K562 (cell line): ENCODE results near the gene NDUFS5. TPM values are rescaled to one million over a fixed set of nuclear protein-coding genes. Genes with fewer than 3 reads are reported as not detected.

Source experiments
- CAMTA2 ChIP-seq: fragments of 250-450 bp; sonication (Bioruptor Pico); conservative IDR thresholded peaks from 2 replicates; pipeline ENCODE4 v1.5.1; 2022
- CBX2 ChIP-seq: fragments of 200-600 bp; sonication (generic); IDR thresholded peaks from one replicate; pipeline ENCODE4 v1.6.1; 2012; ENCODE audit warnings: mild to moderate bottlenecking, low read length, inconsistent platforms; ENCODE audit not compliant: insufficient read depth, poor library complexity, severe bottlenecking
- CREB5 ChIP-seq: fragments of 250-450 bp; sonication (Bioruptor Pico); IDR thresholded peaks from 2 replicates; pipeline ENCODE4 v1.5.0; 2020; ENCODE audit warnings: mild to moderate bottlenecking
- CTBP1 ChIP-seq: fragments of 450-650 bp; IDR thresholded peaks from 2 replicates; pipeline ENCODE4 v1.6.1; 2016; ENCODE audit warnings: borderline replicate concordance
- DMBX1 ChIP-seq: fragments of 250-450 bp; sonication (Bioruptor Pico); IDR thresholded peaks from 2 replicates; pipeline ENCODE4 v1.8.0; 2022; ENCODE audit warnings: inconsistent platforms, mild to moderate bottlenecking, moderate library complexity, borderline replicate concordance
- EGR1 ChIP-seq: fragments of 450-650 bp; conservative IDR thresholded peaks from 2 replicates; pipeline ENCODE4 v1.6.1; 2017; ENCODE audit warnings: mild to moderate bottlenecking
- HDAC6 ChIP-seq: IDR thresholded peaks from 2 replicates; pipeline ENCODE4 v1.6.1; 2012; ENCODE audit warnings: low read depth, mild to moderate bottlenecking, control low read depth, inconsistent platforms, low read length, moderate library complexity
- HMBOX1 ChIP-seq: sonication (generic); IDR thresholded peaks from 2 replicates; pipeline ENCODE4 v1.6.1; 2016
- NFRKB ChIP-seq: fragments of 450-650 bp; IDR thresholded peaks from 2 replicates; pipeline ENCODE4 v1.6.1; 2016; ENCODE audit warnings: low read depth
- RCOR1 ChIP-seq, 2 experiments: IDR thresholded peaks; 2 replicates each; pipeline ENCODE4 v1.6.1; 2012; ENCODE audit warnings: low read depth in 2 of 2, low read length in 2 of 2, borderline replicate concordance in 1 of 2, improper control_type of control experiment in 1 of 2
- RFX5 ChIP-seq: IDR thresholded peaks from 2 replicates; pipeline ENCODE4 v1.6.1; 2011; ENCODE audit warnings: low read depth, mild to moderate bottlenecking, improper control_type of control experiment, low read length
- RNF2 ChIP-seq: sonication (generic); IDR thresholded peaks from 2 replicates; pipeline ENCODE4 v1.6.1; 2016
- SP2 ChIP-seq: IDR thresholded peaks from 2 replicates; pipeline ENCODE4 v1.6.1; 2011; ENCODE audit warnings: mild to moderate bottlenecking, low read depth, low read length, moderate library complexity; ENCODE audit not compliant: poor library complexity, severe bottlenecking; ENCODE audit errors: extremely low read depth
- SPI1 ChIP-seq: IDR thresholded peaks from 2 replicates; pipeline ENCODE4 v1.6.1; 2011; ENCODE audit warnings: low read depth, low read length, control low read depth, borderline replicate concordance
- SRF ChIP-seq, 2 experiments: fragments of 250-450, 450-650 bp in 1 of 2; sonication (Bioruptor Pico) in 1 of 2; sonication (generic) in 1 of 2; formaldehyde crosslinking; IDR thresholded peaks; 2 replicates each; pipeline versions ENCODE4 v1.5.0 to v1.5.1; 2020 to 2022; ENCODE audit warnings: mild to moderate bottlenecking in 1 of 2, missing genetic modification reagents in 1 of 2
- TCF7 ChIP-seq: sonication (generic); IDR thresholded peaks from 2 replicates; pipeline ENCODE4 v1.6.1; 2016; ENCODE audit warnings: antibody characterized with exemption, borderline replicate concordance
- TEAD2 ChIP-seq: fragments of 450-650 bp; IDR thresholded peaks from 2 replicates; pipeline ENCODE4 v1.6.1; 2016; ENCODE audit warnings: missing genetic modification characterization, control low read depth, missing compliant biosample characterization
- ZBED1 ChIP-seq: IDR thresholded peaks from 2 replicates; pipeline ENCODE4 v1.6.1; 2014
- ZBTB9 ChIP-seq: fragments of 450-650 bp; formaldehyde crosslinking; IDR thresholded peaks from 2 replicates; pipeline ENCODE4 v1.4.0; 2020; ENCODE audit warnings: mild to moderate bottlenecking, moderate library complexity
- ZNF436 ChIP-seq: fragments of 250-450, 450-650 bp; sonication (Bioruptor Pico); formaldehyde crosslinking; IDR thresholded peaks from 2 replicates; pipeline ENCODE4 v1.7.0; 2020; ENCODE audit warnings: mild to moderate bottlenecking
- ZNF639 ChIP-seq, 2 experiments: fragments of 200-800 bp in 1 of 2; sonication (Bioruptor generic) in 1 of 2; sonication (generic) in 1 of 2; formaldehyde crosslinking in 1 of 2; IDR thresholded peaks in 1 of 2; conservative IDR thresholded peaks in 1 of 2; 2 replicates each; pipeline versions ENCODE4 v1.5.0 to v1.6.1; 2016 to 2020; ENCODE audit warnings: missing compliant biosample characterization in 1 of 2, missing genetic modification characterization in 1 of 2, missing genetic modification reagents in 1 of 2
- ZNF75A ChIP-seq: fragments of 450-650 bp; formaldehyde crosslinking; IDR thresholded peaks from 2 replicates; pipeline ENCODE4 v1.4.0; 2020; ENCODE audit warnings: mild to moderate bottlenecking
- polyA plus RNA-seq, 8 experiments: library from polyadenylated mRNA; depleted of rRNA in 4 of 8; stranded (reverse) in 5 of 8; unstranded in 3 of 8; fragments of >200 nt; fragmentation: Nextera tagmentation in 2 of 8; fragmentation: Illumina TruSeq in 1 of 8; extraction: Ambion mirVana in 2 of 8; extraction: Trizol in 1 of 8; gene quantifications; 2 replicates each; pipeline versions ENCODE4 v1.2.1 to v1.2.3, GENCODE V29; 2011 to 2014; ENCODE audit warnings: inconsistent platforms in 1 of 8, missing spikeins in 1 of 8
- total RNA-seq, 7 experiments: library from RNA; depleted of rRNA in 6 of 7; stranded (reverse); fragments of >200 nt in 6 of 7; fragmentation: Illumina TruSeq in 2 of 7; extraction: Trizol in 2 of 7; gene quantifications; 2 replicates each; pipeline versions ENCODE4 v1.2.1 to v1.2.3, GENCODE V29; 2011 to 2021; ENCODE audit warnings: low replicate concordance in 1 of 7

The NDUFS5 gene
- total and polyA plus RNA-seq, 9 of the 15 experiments (the other 6 are each of a cell fraction or from before 2014, with no cell fraction given): 499 to 2,737 (median 1,281) TPM

GRCh38 chr1:39026051-39026865 is at the start of gene NDUFS5 (continued):
- peak in 1 of 2 experiments; percentile 72; a peak in 2 of 4 replicates for TF ChIP-seq ZNF639 (CRISPR knock-in tag; conservative IDR thresholded peaks at IDR 0.05 in 1 of 2, IDR thresholded peaks at IDR 0.05 in 1 of 2)
- TF ChIP-seq SP2: no peak
- TF ChIP-seq TEAD2: no peak
- no peak for TF ChIP-seq DMBX1 (CRISPR knock-in tag)
- peak in 1 of 2 experiments; percentile 65; a peak in 1 of 4 replicates for TF ChIP-seq RCOR1 (IDR thresholded peaks at IDR 0.05; ENCODE audit: borderline replicate concordance in 1 of 2, low read depth in 2 of 2, low read length in 2 of 2)
- no peak for TF ChIP-seq SPI1
- peak; percentile 81 for TF ChIP-seq HMBOX1
- TF ChIP-seq ZBTB9 (CRISPR knock-in tag): no peak
- no peak for TF ChIP-seq CAMTA2 (CRISPR knock-in tag)
- no peak for TF ChIP-seq CREB5
- no peak for TF ChIP-seq NFRKB
- no peak for TF ChIP-seq EGR1
- TF ChIP-seq TCF7: peak; percentile 59; the same call in 1 of the 2 replicates
- TF ChIP-seq SRF (CRISPR knock-in tag; IDR thresholded peaks at IDR 0.05): peak in 1 of 2 experiments; percentile 61; a peak in 1 of 4 replicates
- no peak for TF ChIP-seq ZNF436 (CRISPR knock-in tag)
- no peak for TF ChIP-seq RFX5
- TF ChIP-seq CBX2: no peak
- no peak for TF ChIP-seq HDAC6
- TF ChIP-seq ZBED1: peak; percentile 74; the same call in 1 of the 2 replicates
- TF ChIP-seq ZNF75A (CRISPR knock-in tag): no peak
- TF ChIP-seq RNF2: no peak
- TF ChIP-seq CTBP1: 0 out of 2 replicates have a peak, but pooled peaks have one; percentile 13
